ENCODE results near the gene WNT3.

DNA sequence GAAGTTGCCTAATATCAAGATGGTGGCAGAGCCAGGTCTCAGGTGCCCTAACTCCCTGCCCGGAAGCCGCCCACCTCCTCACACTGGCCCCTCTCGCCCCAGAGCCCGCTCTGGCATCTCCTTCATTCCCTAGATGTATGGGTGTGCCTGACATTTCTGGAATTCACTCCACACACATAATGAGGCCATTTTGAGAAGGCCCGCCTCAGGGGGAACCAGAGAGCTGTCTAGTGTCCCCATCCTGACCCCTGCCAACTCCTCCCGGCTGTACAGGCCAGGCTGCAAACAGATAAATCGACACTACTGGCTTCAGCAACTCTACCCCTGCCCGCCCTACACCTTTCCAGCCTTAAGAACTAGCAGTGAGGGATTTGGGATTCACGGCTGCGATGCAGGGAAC lies 7.7 kb downstream of the WNT3 start:
- no peak for TF ChIP-seq YY1 (IDR thresholded peaks at IDR 0.05; ENCODE audit: insufficient read depth, insufficient read length)
- no peak for TF ChIP-seq ZNF274 (IDR thresholded peaks at IDR 0.05; ENCODE audit: low read depth, low read length)
